HUES6 (cell line): ENCODE results near the gene BBOX1.

Source experiments
- H3K27ac ChIP-seq: 2 replicates; pipeline ENCODE4 v1.7.0; 2013; ENCODE audit warnings: low read depth, mild to moderate bottlenecking, low read length, inconsistent platforms
- H3K27me3 ChIP-seq: 2 replicates; pipeline ENCODE4 v1.6.1; 2013; ENCODE audit warnings: low read length; ENCODE audit not compliant: control insufficient read depth, insufficient read depth
- H3K36me3 ChIP-seq: 2 replicates; pipeline ENCODE4 v1.6.1; 2013; ENCODE audit warnings: low read length; ENCODE audit not compliant: control insufficient read depth, insufficient read depth
- H3K4me1 ChIP-seq: 2 replicates; pipeline ENCODE4 v1.6.1; 2013; ENCODE audit warnings: low read length; ENCODE audit not compliant: control insufficient read depth, insufficient read depth
- H3K4me3 ChIP-seq: 2 replicates; pipeline ENCODE4 v1.5.1; 2013; ENCODE audit warnings: low read depth, low read length
- H3K9ac ChIP-seq: one replicate; pipeline ENCODE4 v1.6.1; 2013; ENCODE audit warnings: mild to moderate bottlenecking, low read length
- H3K9me3 ChIP-seq: 2 replicates; pipeline ENCODE4 v1.6.1; 2013; ENCODE audit warnings: low read depth, low read length; ENCODE audit not compliant: control insufficient read depth, insufficient read depth

Gene BBOX1

DNA sequence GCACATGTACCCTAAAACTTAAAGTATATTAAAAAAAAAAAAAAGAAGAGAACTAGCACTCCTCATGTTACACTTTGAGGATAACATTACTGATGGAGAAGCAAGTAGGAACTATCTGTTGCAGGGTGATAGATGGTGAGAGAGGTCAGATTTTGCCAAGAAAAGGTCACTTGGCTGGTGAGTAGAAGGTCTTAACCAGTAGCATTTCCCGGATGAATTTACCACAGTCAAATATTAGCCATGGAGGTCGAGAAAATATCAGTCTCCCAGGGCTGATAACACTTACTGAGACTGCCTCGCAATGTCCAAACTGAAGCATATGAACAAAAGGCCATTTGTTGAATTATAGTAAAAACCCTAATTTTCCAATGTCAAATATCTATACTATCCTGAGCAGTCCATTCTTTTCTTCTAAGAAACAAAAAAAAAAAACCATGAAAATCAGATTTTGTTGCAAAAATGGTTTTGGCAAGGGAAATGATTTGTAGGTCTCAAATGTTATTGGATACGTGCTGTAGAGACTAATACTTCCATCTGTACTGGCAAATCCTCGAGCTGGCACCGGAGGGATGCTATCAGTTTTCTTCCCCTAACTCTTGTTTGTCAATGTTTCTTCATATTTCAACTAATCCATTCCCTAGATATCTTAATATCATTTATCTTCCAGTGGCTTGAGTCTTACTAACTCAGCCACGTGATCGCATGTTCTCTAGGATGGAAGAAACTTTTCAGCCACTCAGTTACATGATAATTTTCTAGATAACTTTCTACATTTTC, 14.5 kb upstream of the BBOX1 start:
- Histone ChIP-seq H3K36me3 (no peaks in the 10 kb centered on the region), H3K9me3 (no peaks in the 10 kb centered on the region), H3K27me3 (no peaks in the 10 kb centered on the region), H3K4me3 (no peak overlapping the region), H3K9ac (no peak overlapping the region), H3K4me1 (peaks cover 3% of the 10 kb centered on the region; the same call in 1 of the 2 replicates), H3K27ac (no peak overlapping the region)

- Histone ChIP-seq H3K9me3 (no peaks in the 10 kb centered on the region), H3K9ac (no peak overlapping the region), H3K27ac (no peak overlapping the region), H3K4me3 (no peak overlapping the region), H3K4me1 (peaks cover 3% of the 10 kb centered on the region; the same call in 1 of the 2 replicates), H3K27me3 (no peaks in the 10 kb centered on the region), H3K36me3 (no peaks in the 10 kb centered on the region)
Observed at GRCh38 chr11:27028561-27028965, 12.1 kb upstream of the BBOX1 start.

GRCh38 chr11:27029966-27030365, 10.6 kb upstream of the BBOX1 start:
- H3K9me3 ChIP-seq = no peaks in the 10 kb centered on the region
- no peaks in the 10 kb centered on the region for H3K27me3 ChIP-seq
- no peak overlapping the region for H3K9ac ChIP-seq
- H3K4me3 ChIP-seq = no peak overlapping the region
- no peaks in the 10 kb centered on the region for H3K36me3 ChIP-seq
- no peak overlapping the region for H3K27ac ChIP-seq
- peaks cover 3% of the 10 kb centered on the region; the same call in 1 of the 2 replicates for H3K4me1 ChIP-seq

DNA sequence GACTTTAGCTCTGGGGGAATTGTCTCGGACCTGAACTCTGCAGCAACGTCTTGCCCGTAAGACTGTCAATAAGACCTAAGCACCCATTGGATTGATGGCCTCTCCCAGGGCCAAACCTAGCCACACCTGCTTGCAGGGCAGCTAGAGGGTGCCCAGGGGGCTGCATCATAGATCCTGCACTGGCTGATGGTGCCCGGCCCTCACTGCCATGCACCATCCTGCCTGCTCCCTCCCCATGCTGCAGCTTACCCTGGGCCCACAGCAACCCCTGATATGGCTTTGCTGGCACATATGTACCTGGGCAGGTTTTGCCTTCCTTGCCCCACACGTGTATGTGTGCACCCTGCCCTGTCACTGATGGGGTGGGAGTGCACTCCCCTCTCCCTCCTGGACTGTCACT, 8.9 kb upstream of the BBOX1 start:
- Histone ChIP-seq H3K4me1 (no peaks in the 10 kb centered on the region), H3K36me3 (no peaks in the 10 kb centered on the region), H3K9me3 (no peaks in the 10 kb centered on the region), H3K4me3 (no peak overlapping the region), H3K9ac (no peak overlapping the region), H3K27ac (no peak overlapping the region), H3K27me3 (no peaks in the 10 kb centered on the region)

DNA sequence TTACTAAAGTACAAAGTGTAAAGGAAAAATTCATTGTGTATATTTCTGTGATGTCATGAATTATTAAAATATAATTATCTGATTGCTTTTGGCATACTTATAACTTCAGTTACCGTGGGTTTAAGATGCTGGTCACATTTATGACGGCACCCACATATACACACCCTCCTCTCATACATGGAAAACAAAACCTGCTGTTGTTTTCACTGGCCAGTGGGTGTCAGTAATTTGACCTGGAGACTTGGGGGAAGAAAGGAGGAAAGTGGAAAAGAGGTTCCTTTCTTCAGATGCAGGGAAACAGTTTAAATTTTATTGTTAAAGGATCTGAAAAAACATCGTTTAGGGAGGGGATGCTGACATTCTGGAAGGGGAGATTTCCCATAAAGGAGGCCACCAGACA, 742 bp upstream of the BBOX1 start:
- Histone ChIP-seq H3K36me3 (no peaks in the 10 kb centered on the region), H3K9me3 (peaks cover 15% of the 10 kb centered on the region; the same call in 1 of the 2 replicates), H3K4me1 (peaks cover 14% of the 10 kb centered on the region), H3K27me3 (no peaks in the 10 kb centered on the region), H3K9ac (no peak overlapping the region), H3K4me3 (no peak overlapping the region), H3K27ac (no peak overlapping the region)

GRCh38 chr11:27041141-27041899, 705 bp downstream of the BBOX1 start:
- peaks cover 15% of the 10 kb centered on the region; the same call in 1 of the 2 replicates for H3K9me3 ChIP-seq
- no peak overlapping the region for H3K4me3 ChIP-seq
- H3K9ac ChIP-seq = no peak overlapping the region
- H3K36me3 ChIP-seq = no peaks in the 10 kb centered on the region
- peaks cover 14% of the 10 kb centered on the region for H3K4me1 ChIP-seq
- no peaks in the 10 kb centered on the region for H3K27me3 ChIP-seq
- no peak overlapping the region for H3K27ac ChIP-seq

DNA sequence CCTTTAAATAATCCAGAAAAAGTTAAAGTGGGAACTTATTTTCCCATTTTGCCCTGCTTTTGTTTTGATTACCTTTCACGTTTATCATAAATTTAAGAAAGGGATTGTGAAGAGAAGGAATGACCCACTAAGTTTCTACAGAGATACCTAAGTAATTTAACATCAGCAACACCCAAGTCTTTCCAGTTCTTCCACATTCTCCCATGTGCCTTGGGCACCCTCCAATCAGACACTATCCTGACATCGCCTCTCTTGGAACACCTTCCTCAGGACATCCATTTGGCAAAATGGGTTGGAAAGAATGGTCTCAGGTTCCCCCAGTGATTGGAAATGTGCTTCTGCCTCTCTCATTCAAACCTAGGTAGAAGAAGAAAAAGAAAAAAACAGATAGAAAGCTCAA, 6.3 kb downstream of the BBOX1 start:
- Histone ChIP-seq H3K27me3 (no peaks in the 10 kb centered on the region), H3K27ac (no peak overlapping the region), H3K4me1 (no peaks in the 10 kb centered on the region), H3K4me3 (no peak overlapping the region), H3K9me3 (peaks cover 4% of the 10 kb centered on the region; the same call in 1 of the 2 replicates), H3K9ac (no peak overlapping the region), H3K36me3 (no peaks in the 10 kb centered on the region)

GRCh38 chr11:27052668-27053067, 12.1 kb downstream of the BBOX1 start:
- no peaks in the 10 kb centered on the region for H3K9me3 ChIP-seq
- H3K4me3 ChIP-seq = no peak overlapping the region
- no peaks in the 10 kb centered on the region for H3K36me3 ChIP-seq
- no peak overlapping the region for H3K9ac ChIP-seq
- no peaks in the 10 kb centered on the region for H3K4me1 ChIP-seq
- H3K27me3 ChIP-seq = no peaks in the 10 kb centered on the region
- no peak overlapping the region for H3K27ac ChIP-seq

DNA sequence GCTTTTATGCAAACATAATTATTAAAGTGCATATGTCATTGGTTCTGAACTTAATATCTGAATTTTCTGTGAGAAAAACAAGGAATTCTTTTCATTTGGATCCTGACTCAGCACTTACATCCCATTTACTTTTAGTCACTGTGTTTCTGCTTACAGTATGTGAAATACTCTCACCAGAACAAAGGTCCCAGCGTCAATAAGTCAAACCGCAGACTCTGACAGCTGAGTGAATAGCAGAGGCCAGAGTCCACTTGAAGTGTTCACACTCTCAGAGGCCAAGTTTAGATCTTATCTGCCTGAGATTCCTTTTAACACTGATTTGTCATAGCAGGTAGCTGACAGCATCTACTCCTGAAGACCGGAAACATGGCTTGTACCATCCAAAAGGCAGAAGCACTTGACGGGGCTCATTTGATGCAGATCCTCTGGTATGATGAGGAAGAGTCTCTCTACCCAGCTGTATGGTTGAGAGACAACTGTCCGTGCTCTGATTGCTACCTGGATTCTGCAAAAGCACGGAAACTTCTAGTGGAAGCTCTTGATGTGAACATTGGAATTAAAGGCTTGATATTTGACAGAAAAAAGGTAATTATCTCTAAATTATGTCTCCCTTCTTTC, 14.6 kb downstream of the BBOX1 start:
- Histone ChIP-seq H3K27ac (no peak overlapping the region), H3K27me3 (no peaks in the 10 kb centered on the region), H3K4me1 (no peaks in the 10 kb centered on the region), H3K36me3 (no peaks in the 10 kb centered on the region), H3K9ac (no peak overlapping the region), H3K9me3 (no peaks in the 10 kb centered on the region), H3K4me3 (no peak overlapping the region)

DNA sequence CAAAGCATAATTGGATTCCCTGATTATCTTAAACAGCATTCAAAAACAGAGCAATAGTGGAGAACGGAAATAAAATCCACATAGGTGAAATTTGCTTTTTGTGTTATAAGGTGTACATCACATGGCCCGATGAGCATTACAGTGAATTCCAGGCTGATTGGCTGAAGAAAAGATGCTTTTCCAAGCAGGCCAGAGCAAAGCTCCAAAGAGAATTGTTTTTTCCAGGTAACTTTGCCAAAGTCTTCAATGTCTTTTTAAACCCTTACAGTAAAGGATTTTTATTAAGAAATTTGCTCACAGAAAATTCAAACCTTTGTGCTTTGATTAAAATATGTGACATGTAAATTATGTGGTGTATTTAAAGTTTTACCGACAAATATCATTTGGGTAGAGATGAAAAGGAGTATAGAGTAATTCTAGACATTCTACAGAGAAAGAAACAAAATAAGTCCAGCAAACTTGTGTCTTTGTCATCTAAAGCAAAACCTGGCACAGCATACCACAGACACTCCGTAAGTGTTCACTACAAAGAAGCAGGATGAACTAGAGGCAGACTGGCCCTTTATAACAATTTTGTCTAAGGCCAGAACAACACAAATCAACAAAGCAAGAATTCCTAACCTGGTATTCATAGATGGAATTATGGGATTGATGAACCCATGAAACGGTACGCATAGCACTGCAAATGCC, 16.6 kb downstream of the BBOX1 start:
- Histone ChIP-seq H3K4me3 (no peak overlapping the region), H3K9ac (no peak overlapping the region), H3K4me1 (no peaks in the 10 kb centered on the region), H3K9me3 (no peaks in the 10 kb centered on the region), H3K27ac (no peak overlapping the region), H3K27me3 (no peaks in the 10 kb centered on the region), H3K36me3 (no peaks in the 10 kb centered on the region)
